B cell (primary cell): ENCODE results near the gene MAPK4. TPM values are rescaled to one million over a fixed set of nuclear protein-coding genes. Genes with fewer than 3 reads are reported as not detected.
"Not testable (repeated sequence)": the region's sequence is repeated elsewhere in the genome, so short reads cannot be mapped to it uniquely, and the experiment has no call there.

ENCODE experiments used
- ATAC-seq: fragments of 200-7000 bp; cut with Tn5 transposase; one replicate; pipeline ENCODE4 v1.10.0; 2021; ENCODE audit warnings: low read depth, mild to moderate bottlenecking, moderate number of reproducible peaks, moderate library complexity
- CTCF ChIA-PET: fragments of 350-600 bp; sonication (Branson Sonifier 250); formaldehyde crosslinking; loops from one replicate; lab custom pipeline; 2021; ENCODE audit warnings: antibody characterized with exemption, inconsistent platforms; lab: Charles Lee
- POLR2A ChIA-PET: fragments of 350-600 bp; sonication (Branson Sonifier 250); formaldehyde crosslinking; loops from one replicate; lab custom pipeline; 2021; ENCODE audit warnings: antibody characterized with exemption; lab: Charles Lee
- DNase-seq: peaks from one replicate; pipeline ENCODE4 v3.0.0; 2013
- H2AFZ ChIP-seq: 2 replicates; pipeline ENCODE4 v1.6.1; 2012; ENCODE audit warnings: mild to moderate bottlenecking, low read depth, low read length; ENCODE audit not compliant: insufficient read depth, poor library complexity, severe bottlenecking
- H3K27ac ChIP-seq, 2 donors: 1 replicate in 1 of 2; 2 replicates in 1 of 2; pipeline ENCODE4 v1.5.1; 2012 to 2013; ENCODE audit warnings: low read length in 2 of 2, mild to moderate bottlenecking in 2 of 2, moderate library complexity in 1 of 2
- H3K27me3 ChIP-seq, 4 experiments: fragments of 200-600 bp in 1 of 4; sonication (generic) in 1 of 4; replicated peaks in 1 of 4; 1 replicate in 2 of 4; 2 replicates in 2 of 4; pipeline versions ENCODE4 v1.6.1 to v1.7.0; 2013 to 2016; ENCODE audit warnings: low read length in 3 of 4, mild to moderate bottlenecking in 2 of 4, mixed read lengths in 1 of 4, moderate library complexity in 1 of 4; ENCODE audit not compliant: insufficient read depth in 4 of 4, control insufficient read depth in 3 of 4; ENCODE audit errors: control extremely low read depth in 1 of 4
- H3K36me3 ChIP-seq, 2 experiments: replicated peaks in 1 of 2; 1 replicate in 1 of 2; 2 replicates in 1 of 2; pipeline versions ENCODE4 v1.6.1 to v1.7.1; 2013; ENCODE audit warnings: low read length in 1 of 2; ENCODE audit not compliant: insufficient read depth in 2 of 2, control insufficient read depth in 1 of 2; ENCODE audit errors: control extremely low read depth in 1 of 2, extremely low read depth in 1 of 2
- H3K4me1 ChIP-seq, 2 donors: fragments of 200-600 bp in 1 of 2; sonication (generic) in 1 of 2; 1 replicate in 1 of 2; 2 replicates in 1 of 2; pipeline versions ENCODE4 v1.5.1 to v1.6.1; 2013 to 2017; ENCODE audit warnings: low read length in 2 of 2; ENCODE audit not compliant: control insufficient read depth in 2 of 2, insufficient read depth in 2 of 2
- H3K4me2 ChIP-seq: replicated peaks from 2 replicates; pipeline ENCODE3; 2012; ENCODE audit warnings: mild to moderate bottlenecking, low read depth, low read length; ENCODE audit not compliant: poor library complexity, severe bottlenecking
- H3K4me3 ChIP-seq, 5 experiments: fragments of 200-600 bp in 1 of 5; sonication (generic) in 1 of 5; 1 replicate in 3 of 5; 2 replicates in 2 of 5; pipeline versions ENCODE4 v1.5.1 to v1.7.0; 2011 to 2016; ENCODE audit warnings: low read length in 4 of 5, mild to moderate bottlenecking in 4 of 5, low read depth in 2 of 5, control low read depth in 1 of 5, moderate library complexity in 1 of 5; ENCODE audit not compliant: insufficient read depth in 1 of 5; ENCODE audit errors: control extremely low read depth in 1 of 5, extremely low read depth in 1 of 5
- H3K79me2 ChIP-seq: fragments of 200-600 bp; sonication (generic); one replicate; pipeline ENCODE4 v1.6.0; 2016; ENCODE audit warnings: low read length; ENCODE audit not compliant: control insufficient read depth, insufficient read depth
- H3K9ac ChIP-seq: fragments of 200-600 bp; sonication (generic); 2 replicates; pipeline ENCODE4 v1.6.1; 2017; ENCODE audit warnings: mild to moderate bottlenecking, low read length, moderate library complexity
- H3K9me3 ChIP-seq, 3 donors: one replicate each; pipeline versions ENCODE4 v1.6.1 to v1.7.1; 2013; ENCODE audit warnings: low read length in 2 of 3; ENCODE audit not compliant: control insufficient read depth in 2 of 3, insufficient read depth in 1 of 3; ENCODE audit errors: control extremely low read depth in 1 of 3
- H4K20me1 ChIP-seq: 2 replicates; pipeline ENCODE4 v1.6.0; 2012; ENCODE audit warnings: mild to moderate bottlenecking, low read length; ENCODE audit not compliant: insufficient read depth, control insufficient read depth, poor library complexity, severe bottlenecking
- H3K27ac Mint-ChIP-seq: one replicate; pipeline ENCODE4 v1.8.0; 2021; ENCODE audit warnings: mixed read lengths
- H3K27me3 Mint-ChIP-seq: one replicate; pipeline ENCODE4 v1.8.0; 2021; ENCODE audit warnings: mixed read lengths
- H3K4me1 Mint-ChIP-seq: one replicate; pipeline ENCODE4 v1.8.0; 2021; ENCODE audit warnings: mixed read lengths
- H3K4me3 Mint-ChIP-seq: one replicate; pipeline ENCODE4 v1.8.0; 2021; ENCODE audit warnings: mixed read lengths
- H3K9me3 Mint-ChIP-seq: one replicate; pipeline ENCODE4 v1.8.0; 2022; ENCODE audit warnings: mixed read lengths; ENCODE audit not compliant: insufficient read depth
- WGBS: methylation state at CpG from one replicate; pipeline ENCODE4 v1.1.5; 2013; ENCODE audit warnings: missing lambda C conversion rate; ENCODE audit not compliant: insufficient coverage; 5-methylcytosine and 5-hydroxymethylcytosine counted together
- intact Hi-C: fragments of 100-400 bp; cut with micrococcal nuclease; formaldehyde crosslinking; loops from one replicate; pipeline ENCODE4 v1.10.0; 2022
- polyA plus RNA-seq: library from polyadenylated mRNA; depleted of rRNA; stranded (reverse); fragments of >200 nt; gene quantifications from 2 replicates; pipeline ENCODE4 v1.2.3, GENCODE V29; 2012
- total RNA-seq, 2 donors: library from RNA; stranded (reverse); fragments of 120-200 nt in 1 of 2; gene quantifications; 1 replicate in 1 of 2; 2 replicates in 1 of 2; pipeline versions ENCODE4 v1.2.3 to v1.2.4, GENCODE V29; 2013 to 2022

MAPK4 gene
- total and polyA plus RNA-seq, 2 donors (not counting 1 experiment from before 2014, with no cell fraction given) = not detected

GRCh38 chr18:50533822-50534221, 26.1 kb upstream of the MAPK4 start:
- ATAC-seq, H3K9ac ChIP-seq, CTCF ChIA-PET, H3K27me3 ChIP-seq, DNase-seq, H3K4me3 Mint-ChIP-seq, H3K36me3 ChIP-seq, POLR2A ChIA-PET, H3K4me2 ChIP-seq, H3K4me1 Mint-ChIP-seq, H3K27ac Mint-ChIP-seq, H3K27ac ChIP-seq, H2AFZ ChIP-seq, H3K79me2 ChIP-seq, H3K27me3 Mint-ChIP-seq, H3K4me1 ChIP-seq, H3K4me3 ChIP-seq, intact Hi-C loops, H4K20me1 ChIP-seq: not testable (repeated sequence)
- H3K9me3 Mint-ChIP-seq = peaks cover 21% of the 10 kb centered on the region
- H3K9me3 ChIP-seq = peaks cover 1 to 21% (median 18%) of the 10 kb centered on the region in 3 donors
- no CpG with 5 or more reads among the region's 2 CpGs for WGBS

- H3K27ac Mint-ChIP-seq, ATAC-seq, POLR2A ChIA-PET, H3K27ac ChIP-seq, intact Hi-C loops, DNase-seq, H2AFZ ChIP-seq, H3K4me3 ChIP-seq, H3K79me2 ChIP-seq, H4K20me1 ChIP-seq, H3K36me3 ChIP-seq, H3K4me1 ChIP-seq, H3K4me3 Mint-ChIP-seq, CTCF ChIA-PET, H3K27me3 ChIP-seq, H3K9me3 Mint-ChIP-seq, H3K4me2 ChIP-seq, H3K4me1 Mint-ChIP-seq, H3K9me3 ChIP-seq, H3K9ac ChIP-seq: not testable (repeated sequence)
- WGBS = no CpG with 5 or more reads among the region's 4 CpGs
- H3K27me3 Mint-ChIP-seq = peaks cover 26% of the 10 kb centered on the region
Observed at GRCh38 chr18:50544476-50544875, 15.4 kb upstream of the MAPK4 start.
